HG03354 (cell line): ENCODE measurements around the gene C1QTNF1.

Experiments
- ATAC-seq: cut with Tn5 transposase; IDR thresholded peaks from one replicate; pipeline ENCODE4 v1.9.1; 2021; ENCODE audit warnings: mild to moderate bottlenecking; ENCODE audit not compliant: unreplicated experiment, poor library complexity, severe bottlenecking

Gene C1QTNF1

GRCh38 chr17:78991906-78992532 lies 31.9 kb upstream of the C1QTNF1 start:
- no peak for ATAC-seq

DNA sequence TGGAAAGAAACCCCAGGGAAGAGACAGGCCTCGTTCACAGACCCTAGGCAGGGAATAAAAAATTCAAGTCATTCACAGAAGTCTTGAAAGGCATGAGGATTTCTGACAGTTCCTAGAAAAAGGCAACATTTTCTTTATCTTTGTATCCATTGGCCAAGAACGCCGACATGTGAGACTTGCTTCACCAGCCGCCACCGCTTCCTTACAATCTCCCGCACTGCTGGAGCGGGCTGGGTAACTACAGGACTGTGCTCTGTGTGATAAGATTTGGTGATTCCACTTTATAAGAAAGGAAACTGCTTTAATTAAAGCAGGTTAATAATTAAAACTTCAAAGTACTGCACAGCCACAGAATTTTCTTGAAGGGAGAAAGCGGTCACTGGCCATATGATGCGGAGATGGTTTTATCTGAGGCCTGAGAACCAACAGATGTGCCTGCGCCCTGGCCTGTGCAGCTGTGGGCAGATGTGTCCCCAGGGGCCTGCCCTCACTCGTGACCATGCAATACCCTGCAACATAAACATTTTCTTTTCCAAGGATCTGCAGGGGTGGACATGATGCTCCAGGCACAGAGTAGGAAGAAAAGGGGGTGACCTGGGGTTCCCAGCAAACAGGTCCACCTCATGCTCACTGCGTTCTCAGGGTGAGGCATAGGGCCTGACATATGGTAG lies 31.3 kb upstream of the C1QTNF1 start:
- no peak for ATAC-seq

DNA sequence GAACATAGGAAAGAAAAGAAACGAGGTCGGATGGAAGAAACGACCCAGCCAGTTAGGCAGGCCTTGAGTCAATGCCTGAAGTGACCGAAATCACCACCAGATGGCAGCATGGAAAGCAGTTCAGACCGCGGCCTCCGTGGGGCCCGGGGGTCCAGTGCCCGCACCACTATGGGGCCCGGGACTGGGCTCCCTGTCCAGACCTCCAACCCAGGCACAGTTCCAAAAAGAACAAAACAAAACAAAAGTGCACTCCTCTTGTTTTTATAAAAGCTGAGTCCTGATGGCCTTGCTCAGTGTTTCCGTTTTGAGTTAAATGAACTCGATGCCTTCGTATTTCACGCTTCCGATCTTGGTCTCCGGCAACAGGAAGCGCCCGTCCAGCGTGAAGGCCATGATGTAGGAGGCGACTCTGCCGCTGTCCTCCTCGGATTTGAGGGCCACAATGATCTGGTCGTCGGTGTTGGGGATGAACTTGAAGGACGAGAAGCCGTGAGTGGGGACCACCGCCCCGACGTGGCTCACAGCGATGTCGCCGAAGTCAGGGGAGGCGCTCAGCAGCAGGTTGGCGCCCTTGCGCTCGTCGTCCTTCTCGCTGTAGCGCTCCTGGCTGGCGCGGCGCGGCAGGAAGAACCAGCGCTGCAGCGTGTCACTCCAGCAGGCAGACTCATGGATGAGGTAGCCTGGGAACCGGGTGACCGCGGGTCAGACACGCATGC lies 30.6 kb upstream of the C1QTNF1 start:
- ATAC-seq = no peak

DNA sequence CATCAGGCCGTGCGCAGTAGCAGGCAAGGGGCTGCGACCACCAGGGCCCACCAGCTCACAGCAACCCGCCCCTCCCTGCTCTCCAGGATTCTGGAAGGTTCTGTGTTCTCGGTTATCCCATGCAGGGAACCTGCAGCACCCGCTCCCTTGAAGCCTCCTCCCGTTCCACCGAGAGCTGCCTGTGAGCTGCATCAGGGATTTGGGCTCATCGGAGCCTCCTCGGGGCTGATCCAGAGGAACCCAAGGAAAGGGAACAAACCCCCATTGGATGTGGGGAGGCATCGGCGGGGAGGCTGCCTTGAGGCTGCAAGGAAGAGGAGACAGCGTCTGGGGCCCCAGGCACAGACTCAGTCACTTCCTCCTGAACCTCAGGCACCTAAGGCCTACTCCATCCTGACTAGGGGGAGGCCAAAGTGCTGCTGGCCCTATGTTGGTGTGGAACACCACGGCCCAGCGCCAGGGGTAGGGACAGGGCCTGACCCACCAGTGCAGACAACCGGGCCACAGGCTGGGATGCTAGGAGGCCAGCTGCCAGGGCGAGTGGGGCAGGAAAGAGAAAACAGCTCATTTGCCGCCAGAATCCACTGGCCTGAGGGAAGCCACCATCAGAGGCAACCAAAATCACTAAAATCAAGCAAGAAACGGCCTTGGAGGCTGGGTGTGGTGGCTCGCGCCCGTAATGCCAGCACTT lies 29.8 kb upstream of the C1QTNF1 start:
- no peak for ATAC-seq

- no peak for ATAC-seq
These were observed 28.8 kb upstream of the C1QTNF1 start for GRCh38 chr17:78995022-78995760.

- ATAC-seq = no peak
These were observed 28.1 kb upstream of the C1QTNF1 start for GRCh38 chr17:78995761-78996451.

DNA sequence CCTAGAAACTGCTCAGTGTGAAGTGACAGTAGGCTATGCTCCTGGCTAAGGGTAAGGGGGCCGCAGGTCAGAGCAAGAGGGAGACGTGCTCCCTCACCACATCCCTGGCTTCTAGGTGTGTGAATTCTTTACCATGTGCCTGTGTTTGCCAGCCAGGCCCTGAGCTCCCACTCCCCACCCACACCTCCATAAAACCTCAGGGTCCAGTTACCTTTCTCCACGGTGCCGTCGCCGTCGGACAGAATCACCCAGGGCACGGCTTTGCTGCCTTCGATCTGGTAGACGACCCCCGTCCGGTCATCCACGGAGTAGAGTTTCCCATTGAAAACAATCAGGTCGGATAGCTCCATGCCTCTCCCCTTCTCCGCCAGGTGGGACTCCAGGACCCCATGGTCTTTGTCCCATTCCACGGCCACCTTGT lies 27.2 kb upstream of the C1QTNF1 start:
- no peak for ATAC-seq

DNA sequence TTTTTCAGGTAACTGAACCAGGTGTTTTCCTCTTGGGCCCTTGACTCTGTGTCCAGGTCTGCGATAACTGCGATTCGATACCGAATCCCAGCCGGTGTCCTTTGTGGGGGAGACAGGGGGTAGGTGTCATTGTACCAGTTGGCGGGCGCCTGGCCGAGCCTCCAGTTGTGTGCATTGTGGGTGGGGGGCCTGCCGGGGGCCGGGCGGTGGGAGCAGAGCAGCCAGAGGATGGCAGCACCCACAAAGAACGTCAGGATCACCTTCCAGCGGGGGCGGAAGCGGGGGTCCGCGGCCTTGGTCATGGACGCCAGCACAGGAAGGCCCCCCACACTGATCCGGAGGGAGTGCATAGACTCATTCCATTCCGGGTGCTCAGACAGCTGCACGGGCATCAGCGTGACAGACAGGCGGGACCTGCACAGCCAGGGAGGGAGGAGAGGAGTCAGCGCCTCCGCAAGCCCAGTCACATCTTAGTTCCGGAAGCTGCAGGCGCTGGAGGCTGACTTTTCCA lies 26.7 kb upstream of the C1QTNF1 start:
- no peak for ATAC-seq

- ATAC-seq = no peak
These were observed 26.1 kb upstream of the C1QTNF1 start for GRCh38 chr17:78997881-78998280.

DNA sequence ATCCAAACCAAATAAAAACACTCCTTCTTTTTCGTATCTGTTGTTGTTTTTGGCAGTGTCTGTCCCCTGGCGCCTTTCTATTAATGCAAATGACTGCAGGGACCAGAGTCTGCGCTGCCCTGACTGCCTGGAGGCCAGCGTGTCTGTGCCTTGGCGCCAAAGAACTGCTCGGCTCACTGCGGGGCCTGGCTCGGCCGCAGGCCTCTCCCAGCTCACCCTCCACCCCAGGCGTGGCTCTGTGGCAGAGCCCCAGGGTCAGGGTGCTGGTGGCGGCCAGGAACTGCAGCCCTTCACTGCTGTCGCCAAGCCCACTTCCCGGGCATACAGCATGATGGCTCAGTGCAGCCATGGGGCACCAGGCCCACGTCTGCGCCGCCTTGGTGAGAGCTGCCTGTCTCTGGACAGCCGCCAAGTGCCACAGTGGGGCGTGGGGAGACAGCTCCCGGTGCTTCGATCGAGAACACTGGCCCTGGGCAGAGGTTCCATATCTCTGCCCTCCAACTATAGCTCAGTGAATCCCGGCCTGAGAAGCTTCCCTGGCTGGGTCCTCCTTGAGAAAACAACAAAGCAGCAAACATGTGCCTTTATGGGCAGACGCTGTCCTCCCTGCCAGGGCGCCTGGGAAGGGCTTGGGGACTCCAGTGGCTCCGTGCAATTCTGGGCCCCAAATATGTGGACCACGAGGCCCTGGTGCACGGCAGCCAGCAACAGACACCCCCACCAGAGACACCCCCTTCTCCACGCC lies 25.5 kb upstream of the C1QTNF1 start:
- no peak for ATAC-seq

- no peak for ATAC-seq
These were observed 24.8 kb upstream of the C1QTNF1 start for GRCh38 chr17:78999056-78999768.

- no peak for ATAC-seq
These were observed 24.0 kb upstream of the C1QTNF1 start for GRCh38 chr17:78999947-79000395.

DNA sequence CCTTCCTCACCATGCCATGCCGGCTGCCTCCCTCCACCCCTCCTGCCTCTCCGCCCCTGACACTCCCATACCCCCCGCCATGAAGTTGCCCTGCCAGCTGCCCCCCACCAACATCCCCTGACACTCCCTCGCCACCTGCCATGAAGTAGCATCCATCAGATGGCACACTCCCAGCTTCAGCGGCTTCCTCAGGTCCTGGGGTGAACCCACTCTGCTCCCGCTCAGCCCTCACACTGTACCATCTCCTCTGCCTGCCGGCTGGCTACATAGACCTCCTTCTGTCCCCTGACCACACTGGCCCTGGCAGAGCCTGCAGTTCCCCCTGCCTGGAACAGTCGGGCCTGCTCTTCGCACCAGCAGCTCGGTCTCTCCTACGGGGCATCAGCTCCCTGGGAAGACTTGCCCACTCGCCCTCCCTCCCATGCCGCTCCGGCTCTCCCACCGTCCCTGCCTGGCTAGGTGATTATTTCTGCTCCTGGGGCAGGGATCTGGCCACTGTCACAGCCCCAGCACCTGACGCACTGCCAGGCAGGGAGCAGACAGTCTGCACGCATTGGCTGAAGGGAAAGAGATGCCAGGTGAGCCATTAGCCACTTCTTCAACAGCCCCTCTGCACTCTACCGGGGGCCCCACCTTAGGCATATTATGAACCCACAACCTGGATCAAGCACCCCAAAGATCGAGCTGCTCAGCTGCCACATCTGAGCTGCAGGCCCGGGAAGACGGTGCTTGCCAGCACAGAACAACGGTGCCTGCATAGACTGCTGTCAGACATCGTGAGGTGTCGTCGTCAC lies 23.4 kb upstream of the C1QTNF1 start:
- ATAC-seq = no peak

DNA sequence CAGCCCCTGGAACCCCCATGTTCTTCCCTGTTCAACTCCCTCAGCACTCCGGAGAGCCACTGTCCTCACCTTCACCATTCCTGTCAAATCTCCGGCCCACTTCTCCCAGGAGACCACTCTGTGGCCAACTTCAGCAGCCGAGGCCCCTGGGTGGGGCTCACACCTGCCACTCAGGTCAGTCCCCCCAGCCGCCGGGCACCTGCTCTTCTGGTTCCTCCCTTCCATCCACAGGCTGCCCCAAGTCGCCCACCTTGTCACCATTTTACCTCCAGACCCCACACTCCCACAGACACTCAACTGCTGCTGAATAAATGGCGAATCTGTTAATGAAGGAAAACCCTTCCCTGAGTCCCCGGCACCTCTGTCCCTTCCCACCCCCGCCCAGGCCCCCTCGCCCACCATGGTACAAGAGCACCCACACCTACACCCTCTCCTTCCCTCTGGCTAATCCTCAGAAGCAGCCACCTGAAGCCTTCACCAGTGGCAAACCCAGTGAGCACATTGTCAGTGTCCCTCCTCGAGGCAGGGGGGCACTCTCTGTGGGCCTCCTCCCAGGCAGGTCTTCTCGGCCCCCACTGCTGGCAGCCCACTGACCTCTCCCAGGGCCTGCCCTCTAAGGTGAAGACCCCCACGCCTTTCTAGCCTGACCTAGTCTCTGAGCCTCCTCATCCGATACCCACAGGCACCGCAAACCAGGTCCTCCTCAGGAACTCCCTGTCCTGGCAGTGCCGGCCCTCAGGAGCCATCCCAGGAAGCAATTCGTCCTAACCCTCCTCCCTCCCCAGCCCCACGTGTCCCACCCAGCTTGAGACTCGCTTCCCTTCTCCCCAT lies 22.6 kb upstream of the C1QTNF1 start:
- ATAC-seq = no peak

DNA sequence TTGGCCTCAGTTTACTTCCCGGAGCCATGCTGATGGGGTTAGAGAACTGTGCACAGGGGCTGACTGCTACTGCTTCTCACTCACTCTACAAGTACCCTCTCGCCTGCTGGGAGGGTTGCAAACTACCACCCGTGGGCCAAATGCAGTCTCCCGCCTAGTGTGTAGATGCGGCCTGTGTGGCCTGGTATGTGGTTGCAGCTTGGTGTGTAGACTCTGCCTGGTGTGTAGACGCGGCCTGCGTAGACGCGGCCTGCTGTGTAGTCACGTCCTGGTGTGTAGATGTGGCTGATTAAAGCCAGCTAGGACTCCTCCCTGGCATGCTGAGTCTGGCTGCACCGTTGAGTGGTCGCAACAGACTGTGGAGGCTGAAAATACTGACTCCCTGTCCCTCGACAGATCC lies 21.7 kb upstream of the C1QTNF1 start:
- ATAC-seq = no peak
